Neural cell (in vitro differentiated cells): ENCODE data around the gene AGPAT3. TPM values are rescaled to one million over a fixed set of nuclear protein-coding genes. Genes with fewer than 3 reads are reported as not detected.

Source experiments
- H2AFZ ChIP-seq: fragments of 200-600, 300-800 bp; sonication (generic), shearing (Covaris generic); 2 replicates; pipeline ENCODE4 v1.6.0; 2014; ENCODE audit warnings: low read depth, mild to moderate bottlenecking, antibody characterized with exemption, low read length, moderate library complexity
- H3F3A ChIP-seq: fragments of 200-600 bp; shearing (Covaris generic); 2 replicates; pipeline ENCODE4 v1.6.1; 2016; ENCODE audit warnings: mild to moderate bottlenecking, moderate library complexity, mixed read lengths, antibody characterized with exemption, low read length; ENCODE audit not compliant: insufficient read depth, poor library complexity, severe bottlenecking
- H3K27ac ChIP-seq: fragments of 200-600, 300-800 bp; sonication (generic), shearing (Covaris generic); 2 replicates; pipeline ENCODE4 v1.5.1; 2014; ENCODE audit warnings: mild to moderate bottlenecking, low read length, moderate library complexity
- H3K27me3 ChIP-seq: fragments of 300-800, 200-600 bp; sonication (generic), shearing (Covaris generic); 2 replicates; pipeline ENCODE4 v1.6.0; 2014; ENCODE audit warnings: mild to moderate bottlenecking, low read depth, low read length, moderate library complexity; ENCODE audit not compliant: insufficient read depth
- H3K36me3 ChIP-seq: fragments of 300-800, 200-600 bp; sonication (generic), shearing (Covaris generic); 2 replicates; pipeline ENCODE4 v1.5.1; 2014; ENCODE audit warnings: mild to moderate bottlenecking, antibody characterized with exemption, low read length, moderate library complexity; ENCODE audit not compliant: insufficient read depth
- H3K4me2 ChIP-seq: fragments of 300-800, 200-600 bp; sonication (generic), shearing (Covaris generic); 2 replicates; pipeline ENCODE4 v1.6.0; 2014; ENCODE audit warnings: mild to moderate bottlenecking, low read length
- H3K4me3 ChIP-seq: fragments of 300-800, 200-600 bp; sonication (generic), shearing (Covaris generic); 2 replicates; pipeline ENCODE4 v1.5.1; 2014; ENCODE audit warnings: mild to moderate bottlenecking, low read length, moderate library complexity
- H3K79me2 ChIP-seq: fragments of 200-600 bp; shearing (Covaris generic); replicated peaks from 2 replicates; pipeline ENCODE4 v1.6.0; 2014; ENCODE audit warnings: mild to moderate bottlenecking, low read length, moderate library complexity; ENCODE audit not compliant: insufficient read depth
- H3K9ac ChIP-seq: fragments of 300-800, 200-600 bp; sonication (generic), shearing (Covaris generic); 2 replicates; pipeline ENCODE4 v1.6.1; 2016; ENCODE audit warnings: mild to moderate bottlenecking, low read length, mixed read lengths
- H3K9me2 ChIP-seq: fragments of 200-600 bp; shearing (Covaris generic); 2 replicates; pipeline ENCODE4 v1.6.1; 2016; ENCODE audit warnings: mild to moderate bottlenecking, low read length, mixed read lengths; ENCODE audit not compliant: insufficient read depth
- H3K9me3 ChIP-seq: fragments of 200-600, 300-800 bp; sonication (generic), shearing (Covaris generic); 2 replicates; pipeline ENCODE4 v1.6.1; 2016; ENCODE audit warnings: mild to moderate bottlenecking, mixed run types, low read length, moderate library complexity, mixed read lengths
- H4K20me1 ChIP-seq: fragments of 200-600 bp; shearing (Covaris generic); 2 replicates; pipeline ENCODE4 v1.6.1; 2016; ENCODE audit warnings: mild to moderate bottlenecking, mixed run types; ENCODE audit not compliant: insufficient read depth
- EP300 ChIP-seq: fragments of 450-650 bp; conservative IDR thresholded peaks from 2 replicates; pipeline ENCODE4 v1.6.1; 2014; ENCODE audit warnings: antibody characterized with exemption, mild to moderate bottlenecking, moderate library complexity; ENCODE audit not compliant: poor library complexity, severe bottlenecking
- EZH2 ChIP-seq: fragments of 200-600, 300-800 bp; shearing (Covaris generic), sonication (generic); IDR thresholded peaks from 2 replicates; pipeline ENCODE4 v1.6.1; 2014; ENCODE audit warnings: antibody characterized with exemption, low read length, borderline replicate concordance, mild to moderate bottlenecking; ENCODE audit not compliant: insufficient read depth, poor library complexity, severe bottlenecking
- MXI1 ChIP-seq: fragments of 450-650 bp; conservative IDR thresholded peaks from 2 replicates; pipeline ENCODE4 v1.6.1; 2014; ENCODE audit warnings: antibody characterized with exemption, mild to moderate bottlenecking; ENCODE audit not compliant: poor library complexity, severe bottlenecking
- POLR2AphosphoS5 ChIP-seq: IDR thresholded peaks from 2 replicates; pipeline ENCODE4 v1.6.1; 2012
- RAD21 ChIP-seq: fragments of 450-650 bp; conservative IDR thresholded peaks from 2 replicates; pipeline ENCODE4 v1.6.1; 2014; ENCODE audit warnings: antibody characterized with exemption, mild to moderate bottlenecking, moderate library complexity
- REST ChIP-seq: IDR thresholded peaks from 2 replicates; pipeline ENCODE4 v1.6.1; 2012; ENCODE audit warnings: borderline replicate concordance
- SMC3 ChIP-seq: fragments of 450-650 bp; conservative IDR thresholded peaks from 2 replicates; pipeline ENCODE4 v1.6.1; 2014; ENCODE audit warnings: antibody characterized with exemption, mild to moderate bottlenecking, moderate library complexity; ENCODE audit not compliant: poor library complexity
- TAF1 ChIP-seq: IDR thresholded peaks from 2 replicates; pipeline ENCODE4 v1.6.1; 2012; ENCODE audit warnings: low read depth
- polyA plus RNA-seq: library from polyadenylated mRNA; depleted of rRNA; stranded (reverse); fragments of >200 nt; gene quantifications from 2 replicates; pipeline ENCODE4 v1.2.3, GENCODE V29; 2014
- TF ChIP-seq, protein P1 (sequence below): fragments of 450-650 bp; IDR thresholded peaks from 2 replicates; pipeline ENCODE4 v1.5.1; 2014; ENCODE audit warnings: antibody characterized with exemption, mild to moderate bottlenecking, moderate library complexity; ENCODE audit not compliant: poor library complexity, severe bottlenecking

Gene AGPAT3
- polyA plus RNA-seq, 1 donor from 2014 or later: 8.4 TPM

DNA sequence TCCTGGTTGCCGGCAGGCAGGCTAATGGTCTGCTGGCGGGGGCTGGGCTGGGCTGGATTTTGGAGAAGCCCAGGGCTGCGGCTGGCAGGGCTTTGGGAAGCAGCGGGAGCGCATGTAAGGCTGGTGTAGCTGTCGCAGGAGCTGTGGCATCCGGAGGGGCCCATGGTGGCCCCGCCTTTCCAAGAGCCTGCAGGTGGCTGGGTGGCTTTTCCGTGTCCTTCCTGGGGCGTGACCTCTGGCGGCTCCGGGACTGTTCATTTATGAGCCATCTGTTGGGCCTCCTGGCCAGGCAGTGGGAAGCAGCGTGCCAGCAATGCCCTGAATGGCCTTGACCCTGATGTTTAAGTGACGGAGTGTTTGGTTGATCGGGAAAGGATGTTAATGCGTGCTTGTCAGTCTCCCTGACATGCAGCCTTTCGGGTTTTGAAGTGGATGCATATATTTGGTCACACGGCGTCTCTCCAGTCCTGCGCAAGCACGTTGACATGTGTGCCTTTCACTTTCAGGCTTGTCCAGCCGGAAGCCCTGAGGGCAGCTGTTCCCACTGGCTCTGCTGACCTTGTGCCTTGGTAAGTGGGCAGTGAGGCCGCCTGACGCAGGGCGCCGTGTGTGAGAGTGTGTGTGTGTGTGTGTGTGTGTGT is 38.5 kb downstream of the AGPAT3 start:
- Histone ChIP-seq H3K79me2 (no peaks in the 10 kb centered on the region), H3F3A (no peaks in the 10 kb centered on the region), H4K20me1 (no peaks in the 10 kb centered on the region), H2AFZ (no peak overlapping the region), H3K9me3 (no peaks in the 10 kb centered on the region), H3K36me3 (no peaks in the 10 kb centered on the region), H3K4me2 (no peak overlapping the region), H3K4me3 (no peak overlapping the region), H3K9me2 (no peaks in the 10 kb centered on the region), H3K27me3 (no peaks in the 10 kb centered on the region), H3K27ac (no peak overlapping the region), H3K9ac (no peak overlapping the region)
- TF ChIP-seq REST (no peak), POLR2AphosphoS5 (no peak), EP300 (no peak), MXI1 (no peak), RAD21 (no peak), TAF1 (no peak), SMC3 (no peak), EZH2 (no peak)
- TF ChIP-seq, protein P1, sequence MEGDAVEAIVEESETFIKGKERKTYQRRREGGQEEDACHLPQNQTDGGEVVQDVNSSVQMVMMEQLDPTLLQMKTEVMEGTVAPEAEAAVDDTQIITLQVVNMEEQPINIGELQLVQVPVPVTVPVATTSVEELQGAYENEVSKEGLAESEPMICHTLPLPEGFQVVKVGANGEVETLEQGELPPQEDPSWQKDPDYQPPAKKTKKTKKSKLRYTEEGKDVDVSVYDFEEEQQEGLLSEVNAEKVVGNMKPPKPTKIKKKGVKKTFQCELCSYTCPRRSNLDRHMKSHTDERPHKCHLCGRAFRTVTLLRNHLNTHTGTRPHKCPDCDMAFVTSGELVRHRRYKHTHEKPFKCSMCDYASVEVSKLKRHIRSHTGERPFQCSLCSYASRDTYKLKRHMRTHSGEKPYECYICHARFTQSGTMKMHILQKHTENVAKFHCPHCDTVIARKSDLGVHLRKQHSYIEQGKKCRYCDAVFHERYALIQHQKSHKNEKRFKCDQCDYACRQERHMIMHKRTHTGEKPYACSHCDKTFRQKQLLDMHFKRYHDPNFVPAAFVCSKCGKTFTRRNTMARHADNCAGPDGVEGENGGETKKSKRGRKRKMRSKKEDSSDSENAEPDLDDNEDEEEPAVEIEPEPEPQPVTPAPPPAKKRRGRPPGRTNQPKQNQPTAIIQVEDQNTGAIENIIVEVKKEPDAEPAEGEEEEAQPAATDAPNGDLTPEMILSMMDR: no peak

DNA sequence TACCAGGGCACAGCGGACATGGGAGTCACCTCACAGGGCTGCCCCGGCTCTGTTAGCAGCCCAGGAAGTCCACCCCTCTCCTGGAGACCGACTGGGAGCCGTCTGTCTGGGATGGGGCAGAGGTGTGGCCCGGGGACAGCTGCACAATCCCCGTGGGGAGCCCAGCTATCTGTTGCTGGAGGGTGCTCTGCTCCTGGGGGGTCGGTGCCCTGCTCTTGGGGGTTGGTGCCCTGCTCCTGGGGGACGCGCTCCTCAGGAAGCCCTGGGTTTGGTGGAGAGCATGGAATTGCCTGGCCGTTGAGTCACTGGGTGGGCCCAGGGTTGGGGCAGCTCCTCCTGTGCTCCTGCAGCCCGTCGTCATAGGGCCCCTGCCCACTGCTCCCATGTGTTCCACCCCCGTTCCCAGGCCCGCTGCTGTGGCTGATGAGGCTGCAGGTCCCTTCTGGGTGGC is 39.3 kb downstream of the AGPAT3 start:
- no peaks in the 10 kb centered on the region for H3K9me3 ChIP-seq
- no peak overlapping the region for H3K27ac ChIP-seq
- H3K4me2 ChIP-seq: no peak overlapping the region
- H3K4me3 ChIP-seq: no peak overlapping the region
- H3K36me3 ChIP-seq: no peaks in the 10 kb centered on the region
- no peak overlapping the region for H3K9ac ChIP-seq
- H2AFZ ChIP-seq: no peak overlapping the region
- no peaks in the 10 kb centered on the region for H3K27me3 ChIP-seq
- no peak for TF ChIP-seq RAD21
- no peak for TF ChIP-seq REST
- no peak for TF ChIP-seq POLR2AphosphoS5
- TF ChIP-seq SMC3: no peak
- no peak for TF ChIP-seq MXI1
- no peak for TF ChIP-seq EP300
- no peak for TF ChIP-seq EZH2
- TF ChIP-seq, protein P1: no peak
- TF ChIP-seq TAF1: no peak
- H3F3A ChIP-seq: no peaks in the 10 kb centered on the region
- no peaks in the 10 kb centered on the region for H3K79me2 ChIP-seq
- no peaks in the 10 kb centered on the region for H3K9me2 ChIP-seq
- no peaks in the 10 kb centered on the region for H4K20me1 ChIP-seq
